ENCODE results near the gene DERA. TPM values are rescaled to one million over a fixed set of nuclear protein-coding genes. Genes with fewer than 3 reads are reported as not detected.

DERA gene
- total RNA-seq, 1 experiment from 2014 or later: 43.7 TPM

DNA sequence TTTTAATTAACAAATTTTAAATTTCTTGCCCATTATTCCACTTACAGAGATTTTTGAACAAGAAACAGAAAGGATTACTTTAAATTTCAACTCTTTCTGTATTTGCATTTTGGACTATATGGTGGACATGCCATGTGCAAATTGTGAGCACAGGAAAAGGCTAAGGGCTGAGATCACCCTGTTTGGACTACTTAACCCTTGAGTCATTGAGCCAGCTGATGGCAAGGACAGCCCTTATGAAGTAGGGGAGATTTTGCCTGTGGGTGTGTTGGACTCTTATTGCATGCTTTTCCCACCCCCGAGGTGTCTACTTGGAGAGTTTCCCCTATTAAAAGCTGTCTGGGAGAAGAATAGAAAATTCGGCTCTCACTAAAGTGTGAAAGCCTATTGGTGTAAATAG lies 17.2 kb downstream of the DERA start:
- no peaks in the 10 kb centered on the region for H3K9me3 ChIP-seq (ENCODE audit: low read depth, low read length, poor library complexity, severe bottlenecking)
- BruUV-seq (replicated peaks): no TSS peak
- ChIA-PET POLR2A (ENCODE audit: low non-redundant PET) (interaction anchor here (0.7 kb wide), 1 partner anchor 14 kb away, joined by 3 read pairs; no protein-coding TSS in a partner anchor), CTCF (no interaction called here)
- peaks cover 41% of the 10 kb centered on the region for H3K4me1 ChIP-seq (ENCODE audit: insufficient read depth, low read length, poor library complexity, severe bottlenecking)
- no peak overlapping the region for H3K4me3 ChIP-seq (ENCODE audit: low read depth, low read length, poor library complexity, severe bottlenecking)
- H3K36me3 ChIP-seq (ENCODE audit: insufficient read depth, low read length, poor library complexity, severe bottlenecking): no peaks in the 10 kb centered on the region
- intact Hi-C loops (cut with micrococcal nuclease; ENCODE audit: unreplicated experiment): no loop called here
- TF ChIP-seq, protein P1, sequence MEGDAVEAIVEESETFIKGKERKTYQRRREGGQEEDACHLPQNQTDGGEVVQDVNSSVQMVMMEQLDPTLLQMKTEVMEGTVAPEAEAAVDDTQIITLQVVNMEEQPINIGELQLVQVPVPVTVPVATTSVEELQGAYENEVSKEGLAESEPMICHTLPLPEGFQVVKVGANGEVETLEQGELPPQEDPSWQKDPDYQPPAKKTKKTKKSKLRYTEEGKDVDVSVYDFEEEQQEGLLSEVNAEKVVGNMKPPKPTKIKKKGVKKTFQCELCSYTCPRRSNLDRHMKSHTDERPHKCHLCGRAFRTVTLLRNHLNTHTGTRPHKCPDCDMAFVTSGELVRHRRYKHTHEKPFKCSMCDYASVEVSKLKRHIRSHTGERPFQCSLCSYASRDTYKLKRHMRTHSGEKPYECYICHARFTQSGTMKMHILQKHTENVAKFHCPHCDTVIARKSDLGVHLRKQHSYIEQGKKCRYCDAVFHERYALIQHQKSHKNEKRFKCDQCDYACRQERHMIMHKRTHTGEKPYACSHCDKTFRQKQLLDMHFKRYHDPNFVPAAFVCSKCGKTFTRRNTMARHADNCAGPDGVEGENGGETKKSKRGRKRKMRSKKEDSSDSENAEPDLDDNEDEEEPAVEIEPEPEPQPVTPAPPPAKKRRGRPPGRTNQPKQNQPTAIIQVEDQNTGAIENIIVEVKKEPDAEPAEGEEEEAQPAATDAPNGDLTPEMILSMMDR (conservative IDR thresholded peaks at IDR 0.05; ENCODE audit: low read depth, low read length): no peak
- no peak for TF ChIP-seq EZH2 (IDR thresholded peaks at IDR 0.05; ENCODE audit: borderline replicate concordance, low read depth, low read length, poor library complexity, severe bottlenecking)
- no peak overlapping the region for H3K27ac ChIP-seq (ENCODE audit: low read depth, low read length, poor library complexity, severe bottlenecking)
- no peak for DNase-seq (ENCODE audit: low spot score)
- no peaks in the 10 kb centered on the region for H3K27me3 ChIP-seq (replicated peaks; ENCODE audit: insufficient read depth, low read depth, low read length, poor library complexity)

DNA sequence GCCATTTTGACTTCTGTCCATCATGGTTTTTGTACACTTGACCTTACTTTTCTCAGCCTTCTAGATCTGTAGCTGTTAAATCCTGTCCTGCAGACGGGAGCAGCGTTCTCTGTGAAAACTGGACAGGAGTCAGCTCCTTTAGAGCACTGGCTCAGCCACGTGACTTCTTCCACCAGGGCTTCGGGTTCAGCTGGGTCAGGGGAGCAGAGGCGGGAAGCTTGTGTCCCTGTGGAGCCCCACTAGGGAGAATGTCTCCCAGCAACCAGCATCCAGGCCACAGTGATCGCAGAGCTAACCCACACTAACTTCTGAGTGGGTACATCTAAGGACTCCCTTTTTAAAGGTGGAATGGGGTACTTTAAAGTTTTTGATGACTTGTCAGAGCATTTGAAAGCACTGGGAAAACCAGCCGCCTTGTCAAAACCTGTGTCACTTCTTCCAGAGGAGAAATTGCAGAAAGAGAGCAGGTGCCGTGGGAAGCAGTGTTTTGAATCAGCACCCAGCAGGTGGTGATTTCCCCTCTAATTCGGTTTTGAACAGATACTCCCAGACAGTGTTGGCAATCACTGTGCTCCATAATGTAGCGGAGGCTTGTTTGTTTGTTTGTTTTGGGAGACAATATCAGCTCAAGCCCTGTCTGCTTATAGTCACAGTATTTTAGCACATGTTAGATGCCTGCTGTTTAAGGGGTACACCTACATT lies 17.9 kb downstream of the DERA start:
- POLR2A ChIA-PET (ENCODE audit: low non-redundant PET): interaction anchor here (0.7 kb wide), 1 partner anchor 15 kb away, joined by 3 read pairs; no protein-coding TSS in a partner anchor
- Histone ChIP-seq H3K9me3 (ENCODE audit: low read depth, low read length, poor library complexity, severe bottlenecking) (no peaks in the 10 kb centered on the region), H3K4me3 (ENCODE audit: low read depth, low read length, poor library complexity, severe bottlenecking) (no peak overlapping the region), H3K27me3 (replicated peaks; ENCODE audit: insufficient read depth, low read depth, low read length, poor library complexity) (no peaks in the 10 kb centered on the region), H3K27ac (ENCODE audit: low read depth, low read length, poor library complexity, severe bottlenecking) (no peak overlapping the region), H3K36me3 (ENCODE audit: insufficient read depth, low read length, poor library complexity, severe bottlenecking) (no peaks in the 10 kb centered on the region), H3K4me1 (ENCODE audit: insufficient read depth, low read length, poor library complexity, severe bottlenecking) (peaks cover 41% of the 10 kb centered on the region)
- peak; percentile 62 for DNase-seq (ENCODE audit: low spot score)
- no TSS peak for BruUV-seq (replicated peaks)
- CTCF ChIA-PET: no interaction called here
- intact Hi-C loops (cut with micrococcal nuclease; ENCODE audit: unreplicated experiment): no loop called here
- TF ChIP-seq EZH2 (IDR thresholded peaks at IDR 0.05; ENCODE audit: borderline replicate concordance, low read depth, low read length, poor library complexity, severe bottlenecking): no peak
- TF ChIP-seq, protein P1 (conservative IDR thresholded peaks at IDR 0.05; ENCODE audit: low read depth, low read length): no peak

DNA sequence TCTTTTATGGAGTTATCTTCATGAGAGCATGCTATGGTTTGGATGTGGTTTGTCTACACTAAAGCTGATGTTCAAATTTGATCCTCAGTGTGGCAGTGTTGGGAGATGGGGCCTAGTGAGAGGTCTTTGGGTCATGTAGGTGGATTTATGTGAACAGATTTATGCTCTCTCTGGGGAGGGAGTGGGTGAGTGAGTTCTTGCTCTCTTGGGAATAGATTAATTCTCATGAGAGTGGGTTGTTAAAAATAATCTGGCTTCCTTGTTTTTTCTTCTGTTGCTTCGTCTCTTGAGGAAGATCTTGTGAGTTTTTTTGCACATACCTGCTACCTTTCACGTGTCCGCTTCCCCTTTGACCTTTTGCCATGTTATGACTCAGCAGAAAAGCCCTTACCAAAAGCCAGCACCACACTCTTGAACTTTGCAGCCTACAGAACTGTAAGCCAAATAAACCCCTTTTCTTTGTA lies 20.5 kb downstream of the DERA start:
- POLR2A ChIA-PET (ENCODE audit: low non-redundant PET): interaction anchor here (0.6 kb wide), 1 partner anchor 297 kb away, joined by 4 read pairs; no protein-coding TSS in a partner anchor
- CTCF ChIA-PET: no interaction called here
- DNase-seq (ENCODE audit: low spot score): peak; percentile 68

More for the DNA sequence above, 20.5 kb downstream of the DERA start:
- Histone ChIP-seq H3K36me3 (ENCODE audit: insufficient read depth, low read length, poor library complexity, severe bottlenecking) (no peaks in the 10 kb centered on the region), H3K27me3 (replicated peaks; ENCODE audit: insufficient read depth, low read depth, low read length, poor library complexity) (no peaks in the 10 kb centered on the region), H3K27ac (ENCODE audit: low read depth, low read length, poor library complexity, severe bottlenecking) (no peak overlapping the region), H3K4me1 (ENCODE audit: insufficient read depth, low read length, poor library complexity, severe bottlenecking) (peaks cover 41% of the 10 kb centered on the region), H3K9me3 (ENCODE audit: low read depth, low read length, poor library complexity, severe bottlenecking) (no peaks in the 10 kb centered on the region), H3K4me3 (ENCODE audit: low read depth, low read length, poor library complexity, severe bottlenecking) (no peak overlapping the region)
- BruUV-seq (replicated peaks): no TSS peak
- intact Hi-C loops (cut with micrococcal nuclease; ENCODE audit: unreplicated experiment): no loop called here
- TF ChIP-seq, protein P1 (conservative IDR thresholded peaks at IDR 0.05; ENCODE audit: low read depth, low read length): peak; percentile 51
- TF ChIP-seq EZH2 (IDR thresholded peaks at IDR 0.05; ENCODE audit: borderline replicate concordance, low read depth, low read length, poor library complexity, severe bottlenecking): no peak

Data from A673 (cell line).